Hepatic stellate cell (primary cell): ENCODE data around the gene TAP1.

Experiments
- DNase-seq: peaks from one replicate; pipeline ENCODE4 v3.0.0; 2011; ENCODE audit warnings: low spot score

Gene TAP1

GRCh38 chr6:32860674-32861073 lies 7.2 kb upstream of the TAP1 start:
- no peak for DNase-seq

- no peak for DNase-seq
These were observed 4.7 kb upstream of the TAP1 start for GRCh38 chr6:32858194-32858593.

- no peak for DNase-seq
These were observed 3.8 kb upstream of the TAP1 start for GRCh38 chr6:32857156-32857891.

GRCh38 chr6:32855467-32856174 lies 2.1 kb upstream of the TAP1 start:
- no peak for DNase-seq

GRCh38 chr6:32854376-32855178 lies 1.1 kb upstream of the TAP1 start:
- peak; percentile 82 for DNase-seq

GRCh38 chr6:32852844-32853540 lies 512 bp downstream of the TAP1 start:
- peak; percentile 50 for DNase-seq

GRCh38 chr6:32852018-32852843 lies 1.3 kb downstream of the TAP1 start:
- peak; percentile 53 for DNase-seq

- DNase-seq = no peak
These were observed 2.5 kb downstream of the TAP1 start for GRCh38 chr6:32851025-32851424.

GRCh38 chr6:32849126-32849525 lies 4.4 kb downstream of the TAP1 start:
- no peak for DNase-seq

- no peak for DNase-seq
These were observed 5.7 kb downstream of the TAP1 start for GRCh38 chr6:32847795-32848194.

- DNase-seq = no peak
These were observed 6.5 kb downstream of the TAP1 start for GRCh38 chr6:32847004-32847403.

GRCh38 chr6:32845384-32845884 lies 8.1 kb downstream of the TAP1 start:
- DNase-seq = no peak

- DNase-seq = no peak
These were observed 8.6 kb downstream of the TAP1 start for GRCh38 chr6:32844839-32845383.

- peak; percentile 93 for DNase-seq
These were observed 9.3 kb downstream of the TAP1 start, which contains the start of gene PSMB8 for GRCh38 chr6:32843979-32844838. Gene PSMB8 (minus strand): TSS chr6:32844047. CDS start chr6:32843996, 51 bp downstream.

GRCh38 chr6:32843331-32843978 lies 10.0 kb downstream of the TAP1 start:
- no peak for DNase-seq

- no peak for DNase-seq
These were observed 10.8 kb downstream of the TAP1 start for GRCh38 chr6:32842690-32843089.

- DNase-seq = no peak
These were observed 11.4 kb downstream of the TAP1 start for GRCh38 chr6:32842021-32842650.

GRCh38 chr6:32840604-32841246 lies 12.8 kb downstream of the TAP1 start:
- no peak for DNase-seq
